ENCODE data around the gene CERK.

DNA sequence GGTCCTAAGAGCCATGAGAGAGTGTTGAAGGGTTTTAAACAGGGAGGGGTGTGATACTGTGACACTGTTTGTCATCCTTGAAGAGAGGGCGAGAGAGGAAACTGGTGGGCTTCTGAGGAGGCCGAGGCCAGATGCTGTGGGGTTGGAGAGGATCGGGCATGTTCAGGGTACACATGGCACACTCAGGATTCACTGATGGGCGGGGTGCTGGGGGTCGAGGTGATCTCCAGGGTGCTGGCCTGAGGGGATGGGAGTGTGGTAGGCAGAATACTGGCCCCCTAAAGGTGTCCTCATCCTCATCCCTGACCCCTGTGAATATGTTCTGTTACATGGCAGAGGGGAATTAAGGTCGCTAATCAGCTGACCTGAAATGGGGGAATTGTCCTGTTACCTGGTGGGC is 31.7 kb upstream of the CERK start:
- TF ChIP-seq, protein P1, sequence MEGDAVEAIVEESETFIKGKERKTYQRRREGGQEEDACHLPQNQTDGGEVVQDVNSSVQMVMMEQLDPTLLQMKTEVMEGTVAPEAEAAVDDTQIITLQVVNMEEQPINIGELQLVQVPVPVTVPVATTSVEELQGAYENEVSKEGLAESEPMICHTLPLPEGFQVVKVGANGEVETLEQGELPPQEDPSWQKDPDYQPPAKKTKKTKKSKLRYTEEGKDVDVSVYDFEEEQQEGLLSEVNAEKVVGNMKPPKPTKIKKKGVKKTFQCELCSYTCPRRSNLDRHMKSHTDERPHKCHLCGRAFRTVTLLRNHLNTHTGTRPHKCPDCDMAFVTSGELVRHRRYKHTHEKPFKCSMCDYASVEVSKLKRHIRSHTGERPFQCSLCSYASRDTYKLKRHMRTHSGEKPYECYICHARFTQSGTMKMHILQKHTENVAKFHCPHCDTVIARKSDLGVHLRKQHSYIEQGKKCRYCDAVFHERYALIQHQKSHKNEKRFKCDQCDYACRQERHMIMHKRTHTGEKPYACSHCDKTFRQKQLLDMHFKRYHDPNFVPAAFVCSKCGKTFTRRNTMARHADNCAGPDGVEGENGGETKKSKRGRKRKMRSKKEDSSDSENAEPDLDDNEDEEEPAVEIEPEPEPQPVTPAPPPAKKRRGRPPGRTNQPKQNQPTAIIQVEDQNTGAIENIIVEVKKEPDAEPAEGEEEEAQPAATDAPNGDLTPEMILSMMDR (IDR thresholded peaks at IDR 0.05), result no peak
- TF ChIP-seq POLR2A (IDR thresholded peaks at IDR 0.05), result no peak

Measured in heart left ventricle (tissue), 13 donors.